ENCODE data around the gene ANKRD37.
A peak's percentile ranks its signal among the peaks of the same experiment; 100 is the strongest.

Gene ANKRD37

DNA sequence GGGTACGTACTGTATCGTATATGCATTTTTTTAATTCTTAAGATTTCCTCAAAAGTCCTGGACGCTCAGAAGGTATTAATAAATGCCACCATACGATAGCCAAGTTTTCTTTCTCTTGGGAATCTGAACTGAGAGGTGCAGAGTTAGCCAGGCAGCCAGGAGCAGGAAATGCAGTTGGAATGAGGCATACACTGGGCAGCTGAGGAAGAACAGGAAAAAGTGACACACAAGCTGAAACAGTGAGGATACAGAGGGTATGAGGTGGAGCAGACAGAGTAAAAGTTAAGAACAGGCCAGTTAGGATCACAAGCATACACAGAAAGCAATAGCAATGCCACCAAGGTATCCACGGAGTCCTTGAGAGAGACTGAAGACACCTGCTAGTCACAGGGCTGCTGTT lies 15.8 kb downstream of the ANKRD37 start:
- DNase-seq (ENCODE audit: low read depth in 2 of 3, low spot score in 2 of 3) = no peak

DNA sequence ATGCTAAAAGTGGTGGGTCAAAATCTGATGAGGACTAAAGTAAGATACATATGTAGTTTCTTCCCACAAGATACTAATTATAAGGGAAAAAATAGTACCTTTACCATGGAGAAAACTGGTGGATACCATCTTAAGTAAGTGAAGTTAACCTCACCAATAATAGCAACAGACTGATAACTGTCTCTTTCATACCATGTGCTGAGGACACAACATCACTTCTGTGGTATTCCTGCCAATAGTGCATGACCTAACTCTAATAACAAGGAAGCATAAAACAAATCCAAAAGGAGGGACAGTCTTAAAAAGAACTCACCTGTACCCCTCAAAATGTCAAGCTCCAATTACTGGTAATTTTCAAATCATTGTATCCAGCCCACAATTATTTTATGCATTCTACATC lies 20.3 kb downstream of the ANKRD37 start:
- no peak for DNase-seq (ENCODE audit: low read depth in 2 of 3, low spot score in 2 of 3)

DNA sequence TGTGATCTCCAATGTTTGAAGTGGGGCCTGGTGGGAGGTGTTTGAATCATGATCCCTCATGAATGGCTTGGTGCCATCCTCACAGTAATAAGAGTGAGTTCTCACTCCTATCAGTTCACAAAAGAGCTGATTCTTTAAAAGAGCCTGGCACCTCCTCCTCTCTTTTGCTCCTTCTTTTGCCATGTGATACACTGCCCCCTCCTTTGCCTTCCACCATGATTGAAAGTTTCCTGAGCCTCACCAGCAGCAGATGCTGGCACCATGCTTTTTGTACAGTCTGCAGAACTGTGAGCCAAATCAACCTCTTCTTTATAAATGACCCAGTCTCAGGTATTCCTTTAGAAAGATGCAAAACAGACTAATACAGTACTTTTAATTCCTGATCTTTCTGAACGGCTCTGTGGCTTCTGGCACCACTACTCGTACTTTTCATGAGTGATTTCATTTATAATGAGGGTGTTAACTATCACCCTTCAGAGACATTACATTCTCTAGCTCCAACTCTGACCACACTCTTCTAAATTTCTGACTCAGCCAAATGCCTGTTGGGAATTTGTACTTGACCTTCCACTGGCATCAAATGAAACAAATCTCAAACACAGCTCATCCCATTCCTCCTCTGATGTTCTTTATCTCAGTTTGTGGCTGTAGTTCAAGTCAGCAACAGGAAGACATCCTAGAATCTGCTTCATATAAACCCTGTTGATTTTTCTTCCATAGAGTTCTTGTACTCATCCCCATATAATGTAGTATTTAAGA lies 24.9 kb downstream of the ANKRD37 start:
- no peak for DNase-seq (ENCODE audit: low read depth in 2 of 3, low spot score in 2 of 3)

DNA sequence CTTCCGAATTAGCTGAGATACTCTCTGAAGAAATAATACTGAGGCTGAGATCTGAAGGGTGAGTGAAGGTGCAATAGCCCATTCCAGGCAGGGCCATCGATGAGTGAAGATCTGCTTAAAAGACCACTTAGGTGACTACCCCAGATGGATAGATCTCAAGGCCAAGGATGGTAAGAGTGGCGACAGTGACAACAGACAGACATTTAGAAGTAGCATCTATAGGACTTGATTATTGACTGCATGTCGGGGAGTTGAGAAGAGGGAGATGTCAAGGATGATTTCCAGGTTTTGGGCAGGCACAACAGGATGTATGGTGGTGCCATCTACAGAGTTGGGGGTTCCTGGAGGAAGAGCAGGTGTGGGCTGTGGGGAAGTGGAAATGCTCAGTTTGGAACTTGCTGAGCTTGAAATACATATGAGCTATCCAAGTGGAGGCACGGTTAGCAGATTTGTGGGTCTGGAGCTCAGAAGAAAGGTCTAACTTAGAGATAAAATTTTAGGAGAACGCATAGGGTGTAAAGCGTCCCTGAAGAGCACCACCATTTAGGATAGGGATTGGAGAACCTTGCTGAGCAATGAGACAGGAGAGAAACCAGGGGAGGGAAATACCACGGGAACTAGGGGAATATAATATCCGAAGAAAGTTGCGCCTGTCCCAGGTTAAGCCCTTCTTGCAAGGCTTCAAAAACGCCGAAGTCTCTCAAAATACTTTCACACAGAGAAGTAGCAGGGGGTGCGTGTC lies 28.4 kb downstream of the ANKRD37 start:
- no peak for DNase-seq (ENCODE audit: low read depth in 2 of 3, low spot score in 2 of 3)

DNA sequence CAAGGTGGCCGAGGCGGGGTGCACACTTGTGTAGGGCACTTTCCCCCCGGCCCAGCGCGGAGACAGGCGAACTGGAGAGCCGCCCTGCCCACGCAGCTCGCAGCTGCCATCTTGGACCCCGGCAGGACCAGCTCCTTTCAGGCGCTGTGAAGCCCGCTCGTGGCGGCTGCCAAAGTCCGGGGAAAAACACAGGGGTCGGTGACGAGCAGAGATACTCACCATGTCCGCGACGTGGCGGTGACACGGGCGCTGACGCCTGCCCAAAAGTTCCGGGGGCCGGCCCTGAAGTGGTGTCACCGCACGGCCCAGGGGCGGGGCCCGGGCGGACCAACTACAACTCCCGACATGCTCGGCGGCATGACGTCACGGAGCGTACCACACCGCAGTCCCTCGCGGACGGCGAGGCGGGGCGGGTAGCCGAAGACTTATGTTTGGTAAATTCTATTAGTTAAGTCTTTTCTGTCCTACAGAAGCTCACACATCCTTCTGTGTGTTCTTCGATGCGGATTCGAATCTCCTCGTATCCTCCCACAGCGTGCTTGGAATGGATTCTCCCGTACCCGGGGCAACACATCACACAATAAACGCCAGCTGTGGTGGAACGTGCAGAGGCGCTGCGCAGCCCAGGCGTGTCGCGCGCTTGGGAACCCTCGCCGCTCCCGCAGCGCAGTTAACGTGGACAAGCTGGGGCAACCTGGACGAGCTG lies 29.2 kb downstream of the ANKRD37 start, which contains the start of gene UFSP2:
TSS of gene UFSP2 (minus strand) at position 318 of the 706 bp plus-strand sequence. CDS start at position 222, 96 bp downstream.
- DNase-seq (ENCODE audit: low read depth in 2 of 3, low spot score in 2 of 3) = peak; percentile 80 to 93 (median 85)

DNA sequence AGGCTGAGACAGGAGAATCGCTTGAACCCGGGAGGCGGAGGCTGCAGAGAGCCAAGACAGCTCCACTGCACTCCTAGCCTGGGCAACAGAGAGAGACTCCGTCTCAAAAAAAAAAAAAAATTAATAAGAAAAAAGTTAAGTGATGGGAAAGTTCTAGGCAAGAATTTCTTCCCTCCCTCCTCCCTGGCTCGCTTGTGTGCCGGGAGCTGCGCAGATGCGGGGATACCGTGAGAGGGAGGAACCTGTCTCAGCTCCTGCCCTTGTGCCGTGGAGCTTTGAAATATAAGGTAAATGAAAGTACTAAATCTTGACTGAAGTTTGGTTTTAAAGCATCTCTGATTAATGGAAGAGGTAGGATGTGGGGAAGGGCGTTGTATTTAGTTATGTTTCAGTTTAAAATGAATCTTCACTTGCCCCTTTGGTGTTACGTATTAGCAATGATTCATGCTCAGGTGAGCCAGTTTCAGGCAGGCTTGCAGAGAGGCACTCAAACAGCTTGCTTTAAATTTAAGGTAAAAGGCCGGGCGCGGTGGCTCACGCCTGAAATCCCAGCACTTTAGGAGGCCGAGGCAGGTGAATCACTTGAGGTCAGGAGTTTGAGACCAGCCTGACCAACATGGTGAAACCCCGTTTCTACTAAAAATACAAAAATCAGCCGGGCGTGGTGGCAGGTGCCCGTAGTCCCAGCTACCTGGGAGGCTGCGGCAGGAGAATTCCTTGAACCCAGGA lies 30.5 kb downstream of the ANKRD37 start:
- no peak for DNase-seq (ENCODE audit: low read depth in 2 of 3, low spot score in 2 of 3)

DNA sequence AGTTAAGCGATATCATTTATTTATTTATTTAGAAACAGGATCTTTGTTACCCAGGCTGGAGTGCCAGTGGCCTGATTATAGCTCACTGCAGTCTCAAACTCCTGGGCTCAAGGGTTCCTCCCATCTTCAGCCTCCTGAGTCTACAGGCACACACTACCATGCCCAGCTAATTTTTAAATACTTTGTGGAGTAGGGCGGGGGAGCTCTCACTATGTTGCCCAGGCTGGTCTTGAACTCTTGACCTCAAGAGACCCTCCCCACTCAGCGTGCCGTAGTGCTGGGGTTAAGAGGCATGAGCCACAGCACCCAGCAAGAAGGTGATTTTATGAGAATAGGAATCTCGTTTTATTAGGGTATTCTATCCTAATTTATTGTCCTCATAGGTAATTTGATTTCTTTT lies 33.0 kb downstream of the ANKRD37 start:
- DNase-seq (ENCODE audit: low read depth in 2 of 3, low spot score in 2 of 3) = no peak

DNA sequence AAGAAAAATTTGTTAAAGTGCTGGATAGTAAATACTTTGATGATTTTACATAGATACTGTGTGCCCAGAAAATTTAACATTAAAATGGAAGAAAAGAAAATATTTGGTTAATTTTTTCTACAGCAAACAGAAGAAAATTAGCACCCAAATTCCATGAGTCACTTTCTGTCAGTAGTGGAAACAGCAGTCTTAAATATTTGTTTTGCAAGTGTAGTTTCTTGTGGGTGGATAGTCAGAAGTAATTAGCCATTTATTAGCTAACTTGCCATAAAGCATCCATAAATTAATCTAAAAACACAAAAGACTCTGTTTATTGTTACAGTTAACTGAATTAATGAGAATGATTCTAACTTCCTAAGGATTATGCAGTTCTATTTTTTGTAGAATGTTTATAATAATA lies 38.8 kb downstream of the ANKRD37 start:
- DNase-seq (ENCODE audit: low read depth in 2 of 3, low spot score in 2 of 3) = no peak

DNA sequence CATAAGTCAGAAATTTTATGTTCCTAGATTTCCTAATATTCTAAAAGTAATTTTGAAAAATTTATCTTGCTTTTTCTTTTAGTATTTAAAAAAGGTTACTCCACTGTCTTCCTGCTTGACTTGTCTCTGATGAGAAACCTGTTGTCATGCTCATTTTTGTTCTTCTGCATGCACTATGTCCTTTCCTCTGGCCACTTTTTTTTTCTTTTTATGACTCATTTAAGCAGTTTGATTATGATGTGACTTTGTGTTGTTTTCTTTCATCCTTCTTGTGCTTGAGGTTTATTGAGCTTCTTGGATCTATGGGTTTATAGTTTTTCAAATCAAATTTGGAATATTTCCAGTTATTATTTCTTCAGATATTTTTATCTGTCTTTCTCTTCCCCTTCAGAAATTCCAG lies 41.2 kb downstream of the ANKRD37 start:
- no peak for DNase-seq (ENCODE audit: low read depth in 2 of 3, low spot score in 2 of 3)

DNA sequence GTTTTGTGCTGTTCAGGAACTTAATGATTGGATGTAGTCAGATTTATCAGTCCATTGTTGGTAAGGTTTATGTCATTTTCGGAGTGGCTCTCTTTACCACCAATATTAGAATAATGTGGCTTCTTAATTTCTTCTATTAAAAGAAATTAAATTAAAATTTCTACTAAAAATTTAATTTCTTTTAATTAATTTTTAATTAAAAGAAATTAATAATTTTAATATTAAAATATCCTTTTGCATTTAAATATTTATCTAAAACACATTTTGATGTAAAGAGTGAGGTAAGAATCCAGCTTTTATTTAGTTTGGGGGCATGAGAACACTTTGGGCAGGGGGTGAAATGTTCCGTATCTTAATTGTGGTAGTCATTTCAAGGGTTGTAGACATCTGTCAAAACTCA lies 44.8 kb downstream of the ANKRD37 start:
- DNase-seq (ENCODE audit: low read depth in 2 of 3, low spot score in 2 of 3) = no peak

DNA sequence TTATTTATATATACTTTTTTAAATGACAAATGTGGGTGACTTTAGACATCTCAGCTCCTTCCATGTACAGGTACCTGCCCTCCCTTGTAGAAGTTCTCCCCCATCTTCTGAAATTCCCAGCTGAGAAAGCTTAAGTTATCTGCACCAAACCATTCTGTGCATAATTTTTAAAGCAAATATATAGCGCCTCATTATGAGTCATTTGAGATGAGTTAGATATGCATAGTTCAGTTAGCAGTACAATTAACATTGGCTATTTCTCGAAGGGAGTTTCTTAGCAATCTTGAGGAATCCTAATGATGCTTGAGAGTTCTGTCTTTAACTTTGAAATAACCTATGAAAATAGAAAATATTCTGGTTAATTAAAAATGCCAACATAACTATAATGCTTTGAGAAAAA lies 48.6 kb downstream of the ANKRD37 start:
- DNase-seq (ENCODE audit: low read depth in 2 of 3, low spot score in 2 of 3) = no peak
